ENCODE results near the gene ZNF521. TPM values are rescaled to one million over a fixed set of nuclear protein-coding genes. Genes with fewer than 3 reads are reported as not detected.

The ZNF521 gene
- total RNA-seq, 6 donors from 2014 or later = 4.7 to 37.7 (median 13.8) TPM

DNA sequence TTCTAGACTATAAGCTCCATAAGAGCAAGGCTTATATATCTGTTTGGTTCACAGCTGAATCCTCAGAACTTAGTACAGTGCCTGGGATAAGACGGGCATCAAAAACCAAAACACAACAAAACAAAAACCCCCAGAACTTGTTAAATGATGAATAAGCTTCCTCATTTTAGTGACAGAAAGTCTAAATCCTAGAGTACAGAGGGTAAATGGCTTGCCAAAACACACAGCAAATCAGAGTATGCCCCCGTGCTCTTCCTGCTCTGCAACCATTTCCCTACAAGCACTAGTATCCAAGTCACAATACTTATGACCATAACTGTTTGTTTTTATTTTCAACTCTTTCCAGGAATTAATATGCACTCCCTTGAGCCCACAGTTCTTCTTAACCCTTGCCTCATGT lies 10.1 kb downstream of the ZNF521 start:
- H3K27ac ChIP-seq = no peak overlapping the region
- H3K4me3 ChIP-seq = no peak overlapping the region
- no peak for ATAC-seq (ENCODE audit: low FRiP score in 2 of 2)
- H3K4me1 ChIP-seq = no peaks in the 10 kb centered on the region
- H3K36me3 ChIP-seq = no peaks in the 10 kb centered on the region
- no peaks in the 10 kb centered on the region for H3K9me3 ChIP-seq
- DNase-seq = no peak
- WGBS, 2 donors = 53 to 68% methylated on average over 2 of the region's 2 CpGs
- H3K27me3 ChIP-seq = no peaks in the 10 kb centered on the region
- TF ChIP-seq EP300 (IDR thresholded peaks at IDR 0.05) = no peak
- no peak for TF ChIP-seq CTCF (IDR thresholded peaks at IDR 0.05)
- TF ChIP-seq POLR2A (IDR thresholded peaks at IDR 0.05) = no peak
- no peak for TF ChIP-seq POLR2AphosphoS5 (IDR thresholded peaks at IDR 0.05)

GRCh38 chr18:25340762-25341161 lies 11.2 kb downstream of the ZNF521 start:
- H3K4me3 ChIP-seq = no peak overlapping the region
- no peak for DNase-seq
- no peak for TF ChIP-seq POLR2AphosphoS5 (IDR thresholded peaks at IDR 0.05)
- TF ChIP-seq EP300 (IDR thresholded peaks at IDR 0.05) = no peak
- TF ChIP-seq CTCF (IDR thresholded peaks at IDR 0.05) = no peak
- no peak for TF ChIP-seq POLR2A (IDR thresholded peaks at IDR 0.05)
- H3K27ac ChIP-seq = no peak overlapping the region
- no peaks in the 10 kb centered on the region for H3K4me1 ChIP-seq
- 59 to 93% methylated on average over 3 of the region's 3 CpGs for WGBS, 2 donors
- no peaks in the 10 kb centered on the region for H3K27me3 ChIP-seq
- ATAC-seq (ENCODE audit: low FRiP score in 2 of 2) = no peak
- H3K36me3 ChIP-seq = no peaks in the 10 kb centered on the region
- no peaks in the 10 kb centered on the region for H3K9me3 ChIP-seq

GRCh38 chr18:25335676-25336075 lies 16.3 kb downstream of the ZNF521 start:
- Histone ChIP-seq H3K36me3 (no peaks in the 10 kb centered on the region), H3K9me3 (no peaks in the 10 kb centered on the region), H3K4me3 (no peak overlapping the region), H3K27me3 (no peaks in the 10 kb centered on the region), H3K4me1 (peaks cover 0 to 2% (median 0%) of the 10 kb centered on the region in 4 donors), H3K27ac (no peak overlapping the region)
- no peak for TF ChIP-seq EP300 (IDR thresholded peaks at IDR 0.05)
- no peak for TF ChIP-seq POLR2AphosphoS5 (IDR thresholded peaks at IDR 0.05)
- TF ChIP-seq POLR2A (IDR thresholded peaks at IDR 0.05) = no peak
- no peak for TF ChIP-seq CTCF (IDR thresholded peaks at IDR 0.05)
- no peak for DNase-seq
- ATAC-seq (ENCODE audit: low FRiP score in 2 of 2) = no peak
- WGBS, 2 donors = 90 to 98% methylated on average over 6 of the region's 6 CpGs

DNA sequence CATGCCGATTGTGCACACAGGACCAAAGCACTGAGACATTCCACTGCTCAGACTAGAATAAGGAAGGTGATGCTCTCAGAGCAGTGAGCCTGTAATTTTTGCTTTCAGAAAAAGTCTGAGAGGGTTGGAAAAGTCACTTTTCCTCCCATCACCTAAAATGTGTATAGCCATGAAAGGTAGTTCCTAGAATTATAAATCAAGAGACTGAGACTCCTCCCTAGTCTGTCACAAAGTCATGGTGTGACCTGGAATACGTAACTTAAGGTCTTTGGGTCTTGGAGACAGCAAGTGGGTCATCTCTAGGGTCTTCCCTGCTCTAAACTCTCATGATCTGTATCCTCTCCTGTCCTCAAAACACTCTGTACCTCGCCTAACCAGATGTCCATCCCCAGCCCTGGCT lies 16.9 kb downstream of the ZNF521 start:
- WGBS, 2 donors = 84 to 96% methylated on average over 3 of the region's 3 CpGs
- DNase-seq (no peak), ATAC-seq (ENCODE audit: low FRiP score in 2 of 2) (no peak)
- TF ChIP-seq POLR2A (IDR thresholded peaks at IDR 0.05) = no peak
- TF ChIP-seq CTCF (IDR thresholded peaks at IDR 0.05) = no peak
- no peak for TF ChIP-seq EP300 (IDR thresholded peaks at IDR 0.05)
- no peak for TF ChIP-seq POLR2AphosphoS5 (IDR thresholded peaks at IDR 0.05)
- Histone ChIP-seq H3K4me3 (no peak overlapping the region), H3K4me1 (peaks cover 0 to 2% (median 0%) of the 10 kb centered on the region in 4 donors), H3K36me3 (no peaks in the 10 kb centered on the region), H3K27me3 (no peaks in the 10 kb centered on the region), H3K27ac (no peak overlapping the region), H3K9me3 (no peaks in the 10 kb centered on the region)

GRCh38 chr18:25334588-25334987 lies 17.4 kb downstream of the ZNF521 start:
- Histone ChIP-seq H3K4me1 (peaks cover 0 to 4% (median 1%) of the 10 kb centered on the region in 4 donors), H3K4me3 (no peak overlapping the region), H3K27me3 (no peaks in the 10 kb centered on the region), H3K9me3 (no peaks in the 10 kb centered on the region), H3K36me3 (no peaks in the 10 kb centered on the region), H3K27ac (no peak overlapping the region)
- TF ChIP-seq POLR2AphosphoS5 (IDR thresholded peaks at IDR 0.05) = no peak
- no peak for TF ChIP-seq POLR2A (IDR thresholded peaks at IDR 0.05)
- no peak for TF ChIP-seq EP300 (IDR thresholded peaks at IDR 0.05)
- no peak for TF ChIP-seq CTCF (IDR thresholded peaks at IDR 0.05)
- no peak for ATAC-seq (ENCODE audit: low FRiP score in 2 of 2)
- DNase-seq = no peak
- 78 to 86% methylated on average over 2 of the region's 2 CpGs for WGBS, 2 donors

All from upper lobe of left lung (tissue), 6 donors.